Endothelial cell (in vitro differentiated cells): ENCODE data around the gene HIGD1B. TPM values are rescaled to one million over a fixed set of nuclear protein-coding genes. Genes with fewer than 3 reads are reported as not detected.

ENCODE experiments used
- DNase-seq: peaks from one replicate; pipeline ENCODE4 v3.0.0; 2021; ENCODE audit warnings: low spot score
- H3K27ac Mint-ChIP-seq: one replicate; pipeline ENCODE4 v1.8.0; 2021; ENCODE audit warnings: mixed read lengths, inconsistent platforms; ENCODE audit not compliant: unreplicated experiment
- H3K27me3 Mint-ChIP-seq: one replicate; pipeline ENCODE4 v1.8.0; 2021; ENCODE audit warnings: mild to moderate bottlenecking, moderate library complexity, mixed read lengths, inconsistent platforms; ENCODE audit not compliant: unreplicated experiment
- H3K36me3 Mint-ChIP-seq: one replicate; pipeline ENCODE4 v1.8.0; 2021; ENCODE audit warnings: mild to moderate bottlenecking, low read depth, mixed read lengths, inconsistent platforms; ENCODE audit not compliant: unreplicated experiment
- H3K4me1 Mint-ChIP-seq: one replicate; pipeline ENCODE4 v1.8.0; 2021; ENCODE audit warnings: mild to moderate bottlenecking, mixed read lengths, inconsistent platforms; ENCODE audit not compliant: unreplicated experiment
- H3K4me3 Mint-ChIP-seq: one replicate; pipeline ENCODE4 v1.8.0; 2021; ENCODE audit warnings: mild to moderate bottlenecking, mixed read lengths, inconsistent platforms; ENCODE audit not compliant: unreplicated experiment
- H3K9me3 Mint-ChIP-seq: one replicate; pipeline ENCODE4 v1.8.0; 2021; ENCODE audit warnings: mixed read lengths, inconsistent platforms; ENCODE audit not compliant: unreplicated experiment
- total RNA-seq: library from RNA; stranded (reverse); fragmentation: NEBNext Ultra II Directional; extraction: Animal tissue kit (Norgen Biotek cat#: 25700); gene quantifications from one replicate; pipeline ENCODE4 v1.2.1, GENCODE V29; 2021; ENCODE audit not compliant: unreplicated experiment
- TF ChIP-seq, protein P1 (sequence below): fragments of 200-600 bp; sonication (generic); IDR thresholded peaks from one replicate; pipeline ENCODE4 v1.5.0; 2021; ENCODE audit warnings: antibody characterized with exemption; ENCODE audit not compliant: unreplicated experiment

HIGD1B gene
- total RNA-seq, 1 donor from 2014 or later, result not detected

DNA sequence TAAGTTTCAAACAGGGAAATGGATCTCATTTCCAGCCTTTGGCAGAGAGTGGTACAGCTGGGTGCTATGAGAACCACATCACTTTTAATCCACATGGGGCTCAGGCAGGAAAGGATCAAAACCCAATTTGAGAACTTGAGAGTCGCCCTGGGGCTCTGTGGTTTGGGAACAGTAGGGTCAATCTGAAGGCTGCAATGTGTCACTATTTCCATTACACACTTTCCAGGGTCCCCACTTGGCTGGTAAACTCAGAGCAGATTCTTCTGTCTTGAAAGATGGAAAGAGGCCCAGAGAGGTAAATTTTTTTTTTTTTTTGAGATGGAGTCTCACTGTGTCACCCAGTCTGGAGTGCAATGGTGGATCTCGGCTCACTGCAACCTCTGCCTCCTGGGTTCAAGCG, 6.7 kb upstream of the HIGD1B start:
- Mint-ChIP-seq H3K4me3 (no peak overlapping the region), H3K36me3 (no peaks in the 10 kb centered on the region), H3K27me3 (peaks cover 5% of the 10 kb centered on the region), H3K27ac (no peak overlapping the region), H3K9me3 (no peaks in the 10 kb centered on the region), H3K4me1 (peaks cover 15% of the 10 kb centered on the region)
- DNase-seq, result no peak
- TF ChIP-seq, protein P1, sequence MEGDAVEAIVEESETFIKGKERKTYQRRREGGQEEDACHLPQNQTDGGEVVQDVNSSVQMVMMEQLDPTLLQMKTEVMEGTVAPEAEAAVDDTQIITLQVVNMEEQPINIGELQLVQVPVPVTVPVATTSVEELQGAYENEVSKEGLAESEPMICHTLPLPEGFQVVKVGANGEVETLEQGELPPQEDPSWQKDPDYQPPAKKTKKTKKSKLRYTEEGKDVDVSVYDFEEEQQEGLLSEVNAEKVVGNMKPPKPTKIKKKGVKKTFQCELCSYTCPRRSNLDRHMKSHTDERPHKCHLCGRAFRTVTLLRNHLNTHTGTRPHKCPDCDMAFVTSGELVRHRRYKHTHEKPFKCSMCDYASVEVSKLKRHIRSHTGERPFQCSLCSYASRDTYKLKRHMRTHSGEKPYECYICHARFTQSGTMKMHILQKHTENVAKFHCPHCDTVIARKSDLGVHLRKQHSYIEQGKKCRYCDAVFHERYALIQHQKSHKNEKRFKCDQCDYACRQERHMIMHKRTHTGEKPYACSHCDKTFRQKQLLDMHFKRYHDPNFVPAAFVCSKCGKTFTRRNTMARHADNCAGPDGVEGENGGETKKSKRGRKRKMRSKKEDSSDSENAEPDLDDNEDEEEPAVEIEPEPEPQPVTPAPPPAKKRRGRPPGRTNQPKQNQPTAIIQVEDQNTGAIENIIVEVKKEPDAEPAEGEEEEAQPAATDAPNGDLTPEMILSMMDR, result no peak

DNA sequence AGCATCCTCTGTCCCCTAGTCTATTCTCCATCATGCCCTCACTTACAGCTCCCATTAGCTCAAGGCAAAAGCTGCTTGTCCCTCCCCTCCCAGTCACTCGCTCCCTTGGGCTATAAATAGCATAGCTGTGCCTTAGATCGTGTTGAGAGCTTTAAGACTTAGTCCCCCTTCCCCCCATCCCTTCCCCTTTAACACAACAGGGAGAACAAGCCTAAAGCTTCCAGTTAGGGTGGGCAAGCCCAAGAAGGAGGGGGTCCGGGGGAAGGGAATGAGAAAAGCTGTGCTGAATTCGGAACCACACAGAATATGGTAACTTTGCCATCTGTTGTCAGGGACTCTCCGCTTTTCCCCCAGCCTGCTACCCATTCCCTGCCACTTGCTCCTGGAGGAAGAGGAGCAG, 4.9 kb upstream of the HIGD1B start:
- peak overlapping the region; percentile 84 for H3K27ac Mint-ChIP-seq
- DNase-seq, result no peak
- H3K9me3 Mint-ChIP-seq, result no peaks in the 10 kb centered on the region
- no peaks in the 10 kb centered on the region for H3K36me3 Mint-ChIP-seq
- H3K4me3 Mint-ChIP-seq, result peak overlapping the region; percentile 42
- peaks cover 15% of the 10 kb centered on the region for H3K4me1 Mint-ChIP-seq
- H3K27me3 Mint-ChIP-seq, result peaks cover 6% of the 10 kb centered on the region
- TF ChIP-seq, protein P1, result no peak

DNA sequence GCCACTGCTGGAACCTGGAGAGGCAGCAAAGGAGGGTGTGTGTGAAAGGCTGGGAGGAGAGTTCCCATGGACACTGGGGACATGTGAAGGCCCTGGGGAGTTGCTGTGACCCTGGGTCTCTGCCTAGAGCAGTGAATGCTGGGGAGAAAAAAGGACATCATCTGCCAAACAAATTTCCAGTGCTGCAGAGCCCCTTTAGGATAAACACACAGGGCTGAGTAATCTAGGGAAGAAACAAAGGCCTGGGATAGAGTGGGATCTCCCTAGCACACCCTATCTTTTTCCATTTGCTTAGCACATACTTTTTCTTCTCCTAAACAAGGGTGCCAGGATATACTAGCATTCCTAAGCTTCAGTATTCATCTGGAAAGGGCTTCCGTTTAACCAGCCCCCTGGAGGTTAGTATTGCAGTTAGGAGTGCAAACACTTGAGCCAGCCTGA, 3.3 kb upstream of the HIGD1B start:
- Mint-ChIP-seq H3K36me3 (no peaks in the 10 kb centered on the region), H3K4me3 (no peak overlapping the region), H3K27ac (no peak overlapping the region), H3K27me3 (peaks cover 6% of the 10 kb centered on the region), H3K4me1 (peaks cover 15% of the 10 kb centered on the region), H3K9me3 (no peaks in the 10 kb centered on the region)
- TF ChIP-seq, protein P1, result no peak
- DNase-seq, result no peak

DNA sequence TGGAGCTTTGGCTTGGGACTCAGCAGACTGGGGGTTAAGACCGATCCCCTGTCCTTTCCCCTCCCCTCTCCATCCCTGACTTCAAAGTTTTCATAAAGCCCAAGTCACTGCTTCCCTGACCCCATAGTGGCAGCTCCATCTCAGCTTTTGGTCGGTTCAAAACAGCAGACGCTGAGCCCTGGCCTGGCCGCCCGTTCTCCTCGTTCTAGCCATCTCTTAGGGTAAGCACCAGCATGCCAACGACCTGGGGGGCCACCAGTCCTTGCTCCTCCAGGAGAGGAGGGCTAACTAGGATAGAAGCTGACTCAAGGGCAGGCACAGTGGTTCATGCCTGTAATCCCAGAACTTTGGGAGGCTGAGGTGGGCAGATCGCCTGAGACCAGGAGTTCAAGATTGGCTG, 1.5 kb upstream of the HIGD1B start:
- peaks cover 15% of the 10 kb centered on the region for H3K4me1 Mint-ChIP-seq
- peaks cover 12% of the 10 kb centered on the region for H3K27me3 Mint-ChIP-seq
- TF ChIP-seq, protein P1, result no peak
- no peak overlapping the region for H3K27ac Mint-ChIP-seq
- no peak for DNase-seq
- no peak overlapping the region for H3K4me3 Mint-ChIP-seq
- no peaks in the 10 kb centered on the region for H3K9me3 Mint-ChIP-seq
- peaks cover 9% of the 10 kb centered on the region for H3K36me3 Mint-ChIP-seq

DNA sequence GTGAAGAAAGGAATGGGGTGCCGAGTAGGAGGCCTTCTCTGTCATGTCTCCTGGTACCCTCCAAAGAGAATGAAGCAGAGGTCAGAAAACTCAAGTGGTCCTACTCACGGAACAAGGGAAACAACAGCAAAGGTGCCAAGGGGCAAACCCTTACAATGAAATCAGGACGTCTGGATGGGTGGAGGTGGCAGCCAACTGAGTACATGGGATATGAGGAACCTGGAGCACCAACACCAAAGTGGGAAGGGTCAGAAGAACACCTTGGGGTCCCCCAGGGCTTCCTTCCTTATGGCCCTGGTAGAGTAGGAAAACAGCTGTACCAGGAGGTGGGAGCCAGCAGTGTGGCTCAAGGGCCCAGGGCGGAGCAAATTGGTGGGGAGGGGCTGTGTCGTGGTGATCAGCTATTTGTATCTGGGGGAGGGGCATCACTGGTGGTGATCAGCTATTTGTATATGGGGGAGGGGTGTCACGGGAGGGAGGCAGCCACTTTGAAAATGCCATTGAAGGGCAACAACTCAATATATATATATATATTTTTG, 643 bp downstream of the HIGD1B start:
- Mint-ChIP-seq H3K4me3 (no peak overlapping the region), H3K27ac (no peak overlapping the region), H3K4me1 (peaks cover 5% of the 10 kb centered on the region), H3K36me3 (peaks cover 18% of the 10 kb centered on the region), H3K27me3 (peaks cover 7% of the 10 kb centered on the region), H3K9me3 (no peaks in the 10 kb centered on the region)
- DNase-seq, result no peak
- TF ChIP-seq, protein P1, result no peak
